ENCODE measurements around the gene BAIAP3.

Gene BAIAP3

DNA sequence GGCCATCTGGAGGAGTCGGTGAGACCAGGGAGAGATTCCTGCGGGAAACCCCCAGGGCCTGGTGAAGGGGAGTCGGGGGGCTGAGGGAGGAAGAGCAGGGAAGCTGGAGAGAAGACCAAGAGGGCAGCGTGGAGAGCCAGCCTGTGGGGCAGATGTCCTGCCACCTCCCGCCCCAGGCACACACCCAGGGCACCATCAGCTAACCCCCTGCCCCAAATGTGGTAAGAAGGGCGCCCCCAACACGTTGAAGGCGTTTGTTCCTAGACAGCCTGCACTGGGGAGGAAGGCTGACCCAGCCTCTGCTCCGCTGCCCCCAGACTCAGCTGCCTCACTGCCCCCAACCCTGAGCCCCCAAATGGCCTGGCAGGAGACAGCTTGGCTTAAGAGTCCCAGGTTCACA lies 1.3 kb downstream of the BAIAP3 start:
- H3K27me3 ChIP-seq (ENCODE audit: insufficient read depth, poor library complexity, severe bottlenecking), result peaks cover 66% of the 10 kb centered on the region
- DNase-seq (ENCODE audit: low read depth in 1 of 2, low spot score in 1 of 2), result no peak

DNA sequence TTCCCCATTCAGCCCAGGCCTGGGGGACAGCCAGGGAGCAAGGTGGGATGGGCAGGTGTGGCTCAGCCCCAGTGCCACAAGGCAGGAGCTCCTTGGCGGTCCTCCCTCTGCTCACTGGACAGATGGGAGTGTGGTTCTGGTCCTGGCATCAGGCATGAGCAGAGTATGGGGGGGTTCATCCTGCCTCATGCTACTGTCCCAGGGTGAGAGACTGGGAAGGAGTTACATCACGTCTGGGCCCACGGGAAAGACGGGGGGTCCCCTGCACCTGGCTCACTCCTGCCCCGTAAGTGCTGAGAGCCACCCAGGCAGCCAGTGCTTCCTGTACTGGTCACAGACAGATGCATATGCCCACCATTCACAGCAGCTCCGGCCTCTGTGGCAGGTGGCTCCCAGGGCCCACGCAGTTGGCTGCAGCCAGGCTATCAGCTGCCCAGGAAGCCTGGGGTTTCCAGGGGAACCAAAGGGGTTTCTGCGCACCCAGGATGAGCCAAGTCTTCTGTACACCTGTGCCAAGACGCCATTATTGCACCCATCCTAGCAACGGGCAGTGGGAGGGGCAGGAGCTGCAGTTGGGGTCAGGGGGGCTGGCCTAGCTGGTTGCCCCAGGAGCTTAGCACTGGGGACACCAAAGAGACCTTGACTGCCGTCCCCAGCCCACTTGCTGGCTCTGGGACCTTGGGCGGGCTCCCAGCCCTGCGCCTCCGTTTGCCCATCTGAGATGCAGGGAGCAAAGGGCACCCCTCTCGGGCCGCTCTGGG lies 1.9 kb downstream of the BAIAP3 start:
- H3K27me3 ChIP-seq (ENCODE audit: insufficient read depth, poor library complexity, severe bottlenecking), result peaks cover 66% of the 10 kb centered on the region
- DNase-seq (ENCODE audit: low read depth in 1 of 2, low spot score in 1 of 2), result no peak
- H3K4me3 ChIP-seq (replicated peaks; ENCODE audit: insufficient read depth, low read length), result no peak overlapping the region
- TF ChIP-seq GABPA (IDR thresholded peaks at IDR 0.05; ENCODE audit: low read depth) (no peak), SPI1 (IDR thresholded peaks at IDR 0.05; ENCODE audit: borderline replicate concordance, low read depth) (no peak), POLR2AphosphoS5 (IDR thresholded peaks at IDR 0.05; ENCODE audit: low read depth) (no peak), REST (IDR thresholded peaks at IDR 0.05; ENCODE audit: insufficient replicate concordance, low read depth) (no peak), CTCF (IDR thresholded peaks at IDR 0.05; ENCODE audit: insufficient read depth, low read length) (no peak)
- no peak overlapping the region for H3K27ac ChIP-seq (replicated peaks)

More for the DNA sequence above, 1.3 kb downstream of the BAIAP3 start:
- Histone ChIP-seq H3K27ac (replicated peaks) (no peak overlapping the region), H3K4me3 (replicated peaks; ENCODE audit: insufficient read depth, low read length) (no peak overlapping the region)
- TF ChIP-seq SPI1 (IDR thresholded peaks at IDR 0.05; ENCODE audit: borderline replicate concordance, low read depth), result no peak
- no peak for TF ChIP-seq CTCF (IDR thresholded peaks at IDR 0.05; ENCODE audit: insufficient read depth, low read length)
- no peak for TF ChIP-seq POLR2AphosphoS5 (IDR thresholded peaks at IDR 0.05; ENCODE audit: low read depth)
- TF ChIP-seq REST (IDR thresholded peaks at IDR 0.05; ENCODE audit: insufficient replicate concordance, low read depth), result no peak
- no peak for TF ChIP-seq GABPA (IDR thresholded peaks at IDR 0.05; ENCODE audit: low read depth)

DNA sequence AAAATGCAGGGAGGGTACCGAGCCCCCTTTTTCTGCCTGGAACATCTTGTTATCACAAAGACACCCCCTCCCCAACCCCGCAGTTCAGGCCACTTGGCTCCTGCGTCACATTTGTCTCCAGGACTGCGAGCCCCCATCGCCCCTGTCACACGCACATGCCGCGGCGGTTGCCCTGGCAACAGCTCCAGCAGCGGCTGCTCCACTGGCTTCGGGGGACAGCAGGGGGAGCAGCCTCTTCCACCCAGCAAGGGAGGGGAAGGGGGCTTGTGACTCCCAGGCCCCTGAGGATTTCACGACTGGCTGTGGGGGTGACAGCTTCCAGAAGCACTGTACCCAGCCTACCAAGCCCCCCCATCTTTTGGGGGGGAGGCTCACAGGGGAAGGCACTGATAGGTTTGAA lies 2.6 kb downstream of the BAIAP3 start:
- no peak overlapping the region for H3K4me3 ChIP-seq (replicated peaks; ENCODE audit: insufficient read depth, low read length)
- no peak for DNase-seq (ENCODE audit: low read depth in 1 of 2, low spot score in 1 of 2)
- H3K27me3 ChIP-seq (ENCODE audit: insufficient read depth, poor library complexity, severe bottlenecking), result peaks cover 66% of the 10 kb centered on the region
- TF ChIP-seq REST (IDR thresholded peaks at IDR 0.05; ENCODE audit: insufficient replicate concordance, low read depth), result no peak
- TF ChIP-seq SPI1 (IDR thresholded peaks at IDR 0.05; ENCODE audit: borderline replicate concordance, low read depth), result no peak
- TF ChIP-seq GABPA (IDR thresholded peaks at IDR 0.05; ENCODE audit: low read depth), result no peak
- TF ChIP-seq CTCF (IDR thresholded peaks at IDR 0.05; ENCODE audit: insufficient read depth, low read length), result no peak
- TF ChIP-seq POLR2AphosphoS5 (IDR thresholded peaks at IDR 0.05; ENCODE audit: low read depth), result no peak
- H3K27ac ChIP-seq (replicated peaks), result no peak overlapping the region

Data from HL-60 (cell line).